Breast epithelium (tissue), 3 donors: ENCODE data around the gene MTNR1A.

Source experiments
- CTCF ChIP-seq, 3 donors: fragments of 450-650 bp; IDR thresholded peaks; one replicate each; pipeline ENCODE4 v1.5.1; 2016 to 2017; ENCODE audit warnings: antibody characterized with exemption in 3 of 3, mild to moderate bottlenecking in 3 of 3, moderate library complexity in 3 of 3
- POLR2AphosphoS5 ChIP-seq, 3 donors: sonication (generic); formaldehyde crosslinking; IDR thresholded peaks; one replicate each; pipeline ENCODE4 v1.6.1; 2017; ENCODE audit warnings: antibody characterized with exemption in 3 of 3

GRCh38 chr4:186554539-186554913 is 841 bp downstream of the MTNR1A start:
- TF ChIP-seq CTCF (IDR thresholded peaks at IDR 0.05) (no peak), POLR2AphosphoS5 (IDR thresholded peaks at IDR 0.05) (no peak)
